GM19463 (cell line): ENCODE results near the gene IGSF23.

Experiments used
- ATAC-seq: cut with Tn5 transposase; IDR thresholded peaks from one replicate; pipeline ENCODE4 v1.9.1; 2021; ENCODE audit warnings: mild to moderate bottlenecking, moderate library complexity; ENCODE audit not compliant: unreplicated experiment

The IGSF23 gene

GRCh38 chr19:44636439-44637389 is 23.4 kb downstream of the IGSF23 start:
- ATAC-seq: no peak

GRCh38 chr19:44637390-44637764 is 24.0 kb downstream of the IGSF23 start:
- ATAC-seq: no peak

DNA sequence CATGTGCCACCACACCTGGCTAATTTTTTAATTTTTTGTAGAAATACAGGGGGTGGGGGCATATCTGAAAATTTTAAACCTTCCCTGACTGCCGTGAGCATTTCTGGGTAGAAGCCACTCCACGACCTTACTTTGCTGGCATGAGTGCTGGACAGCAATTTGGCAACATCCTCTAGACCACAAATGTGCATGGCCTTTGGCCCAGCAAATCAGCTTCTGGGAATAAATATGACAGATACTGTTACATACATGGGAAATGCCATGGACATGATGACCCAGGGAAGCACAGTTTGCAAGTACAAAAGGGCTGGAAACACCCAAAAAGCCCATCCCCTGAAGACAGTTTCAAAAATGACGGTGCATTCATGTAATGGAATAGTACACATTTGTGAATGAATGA is 27.2 kb downstream of the IGSF23 start:
- no peak for ATAC-seq

- ATAC-seq: no peak
Measured at GRCh38 chr19:44641501-44642265, 28.3 kb downstream of the IGSF23 start.

DNA sequence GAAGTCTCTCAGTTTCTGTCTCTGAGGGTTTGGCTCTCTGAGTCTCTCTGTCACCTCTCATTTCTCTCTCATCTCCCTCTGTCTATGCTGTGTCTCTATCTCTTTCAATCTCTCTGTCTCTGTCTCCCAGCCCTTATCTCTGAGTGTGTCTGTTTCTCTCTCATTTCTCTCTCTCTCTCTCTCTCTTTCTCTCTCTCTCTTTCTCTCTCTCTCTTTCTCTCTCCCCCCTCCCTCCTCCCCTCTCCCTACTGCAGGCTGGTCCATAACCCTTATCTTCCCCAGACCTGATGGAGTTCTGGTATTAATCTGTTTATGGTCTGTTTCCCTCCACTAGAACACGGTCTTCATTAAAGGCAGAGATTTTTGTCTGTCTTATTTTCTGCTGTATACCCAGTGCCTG is 29.0 kb downstream of the IGSF23 start:
- no peak for ATAC-seq

GRCh38 chr19:44643605-44644401 is 30.4 kb downstream of the IGSF23 start, which contains the start of gene PVR:
Gene PVR (plus strand): TSS chr19:44643910. CDS start chr19:44644097, 187 bp downstream.
- ATAC-seq: no peak

DNA sequence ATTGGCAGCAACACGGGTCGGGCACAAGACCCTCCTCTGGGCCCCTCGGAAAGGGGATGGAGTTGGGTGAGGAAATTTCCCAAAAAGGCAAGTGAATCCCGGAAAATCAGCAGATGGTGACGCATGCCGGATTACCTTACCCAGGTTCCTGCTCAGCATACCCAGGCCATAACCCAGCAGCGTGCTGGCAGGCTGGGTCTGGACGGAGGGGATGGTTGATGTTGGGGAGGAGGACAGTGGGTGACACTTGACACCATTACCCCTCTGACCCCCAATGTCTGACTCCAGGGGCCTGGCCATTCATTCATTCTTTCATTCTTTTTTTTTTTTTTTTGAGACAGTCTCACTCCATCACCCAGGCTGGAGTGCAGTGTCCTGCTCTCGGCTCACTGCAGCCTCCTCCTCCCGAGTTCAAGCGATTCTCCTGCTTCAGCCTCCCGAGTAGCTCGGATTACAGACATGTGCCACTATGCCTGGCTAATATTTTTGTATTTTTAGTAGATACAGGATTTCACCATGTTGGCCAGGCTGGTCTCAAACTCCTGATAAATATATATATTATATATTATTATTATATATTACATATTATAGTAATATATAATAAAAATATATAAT is 31.1 kb downstream of the IGSF23 start:
- no peak for ATAC-seq

- no peak for ATAC-seq
Measured at GRCh38 chr19:44645407-44646048, 32.2 kb downstream of the IGSF23 start.

GRCh38 chr19:44646049-44646416 is 32.7 kb downstream of the IGSF23 start:
- ATAC-seq: no peak

DNA sequence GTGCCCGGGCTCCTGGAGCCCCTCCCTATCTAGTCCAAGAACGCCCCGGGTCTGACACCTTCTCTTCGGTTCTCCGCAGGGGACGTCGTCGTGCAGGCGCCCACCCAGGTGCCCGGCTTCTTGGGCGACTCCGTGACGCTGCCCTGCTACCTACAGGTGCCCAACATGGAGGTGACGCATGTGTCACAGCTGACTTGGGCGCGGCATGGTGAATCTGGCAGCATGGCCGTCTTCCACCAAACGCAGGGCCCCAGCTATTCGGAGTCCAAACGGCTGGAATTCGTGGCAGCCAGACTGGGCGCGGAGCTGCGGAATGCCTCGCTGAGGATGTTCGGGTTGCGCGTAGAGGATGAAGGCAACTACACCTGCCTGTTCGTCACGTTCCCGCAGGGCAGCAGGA is 33.8 kb downstream of the IGSF23 start:
- no peak for ATAC-seq

- ATAC-seq: no peak
Measured at GRCh38 chr19:44648631-44649251, 35.4 kb downstream of the IGSF23 start.

- no peak for ATAC-seq
Measured at GRCh38 chr19:44649578-44650145, 36.3 kb downstream of the IGSF23 start.

- ATAC-seq: no peak
Measured at GRCh38 chr19:44653343-44653742, 40.0 kb downstream of the IGSF23 start.

DNA sequence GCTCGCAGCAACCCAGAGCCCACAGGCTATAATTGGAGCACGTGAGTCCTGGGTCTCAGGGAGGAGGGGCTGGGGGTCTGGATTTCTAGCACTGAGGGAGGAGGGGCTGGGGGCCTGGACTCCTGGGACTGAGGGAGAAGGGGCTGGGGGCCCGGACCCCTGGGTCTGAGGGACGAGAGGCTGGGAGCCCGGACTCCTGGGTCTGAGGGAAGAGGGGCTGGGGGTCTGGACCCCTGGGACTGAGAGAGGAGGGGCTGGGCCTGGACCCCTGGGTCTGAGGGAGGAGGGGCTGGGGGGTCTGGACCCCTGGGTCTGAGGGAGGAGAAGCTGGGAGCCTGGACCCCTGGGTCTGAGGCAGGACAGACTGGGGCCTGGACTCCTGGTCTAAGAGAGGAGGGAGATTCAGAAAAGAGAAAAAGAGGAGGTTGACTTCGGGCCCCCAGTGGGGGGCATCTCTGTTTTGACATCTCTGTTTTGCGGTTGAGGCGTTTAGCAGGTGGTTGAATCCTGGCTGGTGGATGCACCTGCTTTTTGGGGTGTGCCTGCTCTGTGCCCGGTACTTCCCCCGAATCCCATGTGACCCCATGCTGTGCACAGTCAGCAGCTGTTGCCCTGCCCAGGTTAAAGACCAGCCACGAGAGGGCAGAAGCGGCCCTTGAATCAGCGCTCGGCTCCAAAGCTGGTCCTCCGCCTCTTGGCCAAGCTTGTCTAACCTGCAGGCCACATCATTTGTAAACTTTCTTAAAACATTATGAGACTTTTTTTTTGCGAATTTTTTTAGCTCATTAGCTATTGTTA is 40.8 kb downstream of the IGSF23 start:
- ATAC-seq: peak; percentile 74

GRCh38 chr19:44657211-44657921 is 44.0 kb downstream of the IGSF23 start:
- ATAC-seq: no peak

GRCh38 chr19:44658069-44658733 is 44.8 kb downstream of the IGSF23 start:
- no peak for ATAC-seq

- no peak for ATAC-seq
Measured at GRCh38 chr19:44660081-44660480, 46.7 kb downstream of the IGSF23 start.
